Measurements from ENCODE around the gene GET4. TPM values are rescaled to one million over a fixed set of nuclear protein-coding genes. Genes with fewer than 3 reads are reported as not detected.
"Not testable (repeated sequence)": the region's sequence is repeated elsewhere in the genome, so short reads cannot be mapped to it uniquely, and the experiment has no call there.

The GET4 gene
- total RNA-seq, 1 experiment from 2014 or later: 25.9 TPM

- DNase-seq (ENCODE audit: extremely low read depth, low read depth): peak; percentile 94
Observed at GRCh38 chr7:867406-868188, 8.8 kb upstream of the GET4 start.

GRCh38 chr7:868189-868486, 8.2 kb upstream of the GET4 start:
- DNase-seq (ENCODE audit: extremely low read depth, low read depth): no peak

- DNase-seq (ENCODE audit: extremely low read depth, low read depth): no peak
Observed at GRCh38 chr7:869348-869747, 7.0 kb upstream of the GET4 start.

GRCh38 chr7:871900-872537, 4.3 kb upstream of the GET4 start:
- DNase-seq (ENCODE audit: extremely low read depth, low read depth): no peak

- not testable (repeated sequence) for DNase-seq (ENCODE audit: extremely low read depth, low read depth)
Observed at GRCh38 chr7:872685-873084, 3.7 kb upstream of the GET4 start.

- peak; percentile 86 for DNase-seq (ENCODE audit: extremely low read depth, low read depth)
Observed at GRCh38 chr7:873367-874002, 2.9 kb upstream of the GET4 start.

GRCh38 chr7:874031-874749, 2.2 kb upstream of the GET4 start:
- DNase-seq (ENCODE audit: extremely low read depth, low read depth): no peak

GRCh38 chr7:875051-875450, 1.3 kb upstream of the GET4 start:
- no peak for DNase-seq (ENCODE audit: extremely low read depth, low read depth)

GRCh38 chr7:875476-876076, 778 bp upstream of the GET4 start:
- DNase-seq (ENCODE audit: extremely low read depth, low read depth): no peak

GRCh38 chr7:876972-877311, 588 bp downstream of the GET4 start:
- DNase-seq (ENCODE audit: extremely low read depth, low read depth): no peak

- DNase-seq (ENCODE audit: extremely low read depth, low read depth): no peak
Observed at GRCh38 chr7:877312-878232, 1.2 kb downstream of the GET4 start.

GRCh38 chr7:879093-879492, 2.7 kb downstream of the GET4 start:
- no peak for DNase-seq (ENCODE audit: extremely low read depth, low read depth)

GRCh38 chr7:879706-880105, 3.4 kb downstream of the GET4 start:
- DNase-seq (ENCODE audit: extremely low read depth, low read depth): no peak

- no peak for DNase-seq (ENCODE audit: extremely low read depth, low read depth)
Observed at GRCh38 chr7:880450-880849, 4.1 kb downstream of the GET4 start.

- no peak for DNase-seq (ENCODE audit: extremely low read depth, low read depth)
Observed at GRCh38 chr7:881441-882234, 5.3 kb downstream of the GET4 start.

GRCh38 chr7:882336-883035, 6.1 kb downstream of the GET4 start:
- no peak for DNase-seq (ENCODE audit: extremely low read depth, low read depth)

- DNase-seq (ENCODE audit: extremely low read depth, low read depth): no peak
Observed at GRCh38 chr7:883055-884021, 7.0 kb downstream of the GET4 start.

Measured in NCI-H460 (cell line).